ENCODE measurements around the gene DSN1. TPM values are rescaled to one million over a fixed set of nuclear protein-coding genes. Genes with fewer than 3 reads are reported as not detected.

DSN1 gene
- total RNA-seq, 1 experiment from 2014 or later, result 27.9 TPM

GRCh38 chr20:36742558-36742957 is 31.0 kb downstream of the DSN1 start:
- ChIA-PET RAD21 (ENCODE audit: low non-redundant PET in 1 of 2, low total read pairs in 2 of 2, uncharacterized antibody in 2 of 2, unreplicated experiment in 2 of 2) (no interaction called here), CTCF (no interaction called here), POLR2A (no interaction called here)
- Histone ChIP-seq H4K20me1 (ENCODE audit: insufficient read depth) (no peaks in the 10 kb centered on the region), H2AFZ (ENCODE audit: low read depth, low read length, poor library complexity, severe bottlenecking) (no peak overlapping the region), H3K9ac (ENCODE audit: low read length) (no peak overlapping the region), H3K27ac (ENCODE audit: low read depth, low read length) (no peak overlapping the region), H3K9me2 (ENCODE audit: insufficient read depth) (no peaks in the 10 kb centered on the region), H3K79me2 (ENCODE audit: insufficient read depth, low read length) (peaks cover 5% of the 10 kb centered on the region; the same call in 1 of the 2 replicates), H3K4me1 (ENCODE audit: control insufficient read depth in 1 of 2, insufficient read depth in 2 of 2, low read length in 2 of 2) (peaks cover 2 to 19% of the 10 kb centered on the region in 2 experiments; a peak in 3 of 4 replicates), H3K27me3 (ENCODE audit: insufficient read depth, low read length) (no peaks in the 10 kb centered on the region), H3K4me2 (ENCODE audit: low read length) (no peak overlapping the region), H3K36me3 (ENCODE audit: control insufficient read depth in 1 of 2, insufficient read depth in 2 of 2, low read length in 2 of 2) (no peaks in the 10 kb centered on the region), H3K9me3 (ENCODE audit: control insufficient read depth in 1 of 2, insufficient read depth in 1 of 2, low read depth in 1 of 2, low read length in 2 of 2) (no peaks in the 10 kb centered on the region), H3K4me3 (replicated peaks in 1 of 2; ENCODE audit: low read depth in 1 of 2, low read length in 2 of 2) (no peak overlapping the region)
- no TSS peak for BruUV-seq (replicated peaks)
- intact Hi-C loops (cut with micrococcal nuclease), result no loop called here
- TF ChIP-seq POLR2A (IDR thresholded peaks at IDR 0.05; ENCODE audit: borderline replicate concordance, extremely low read depth, insufficient read depth, insufficient read length) (no peak), CEBPB (IDR thresholded peaks at IDR 0.05; ENCODE audit: low read depth) (no peak), ZNF274 (IDR thresholded peaks at IDR 0.05; ENCODE audit: low read depth, low read length) (no peak), SRF (IDR thresholded peaks at IDR 0.05; ENCODE audit: low read depth) (no peak), EGR1 (IDR thresholded peaks at IDR 0.05; ENCODE audit: low read depth) (no peak), CBX3 (IDR thresholded peaks at IDR 0.05; ENCODE audit: low read depth) (no peak), MAX (IDR thresholded peaks at IDR 0.05) (no peak), SIN3A (IDR thresholded peaks at IDR 0.05; ENCODE audit: low read depth) (no peak), TCF7L2 (IDR thresholded peaks at IDR 0.05; ENCODE audit: borderline replicate concordance, extremely low read depth, insufficient read depth, insufficient read length) (no peak), ATF3 (IDR thresholded peaks at IDR 0.05) (no peak), POLR2AphosphoS5 (IDR thresholded peaks at IDR 0.05; ENCODE audit: low read depth, low read length) (no peak), FOSL1 (IDR thresholded peaks at IDR 0.05; ENCODE audit: low read depth) (no peak), SP1 (IDR thresholded peaks at IDR 0.05; ENCODE audit: low read depth) (no peak), EZH2 (IDR thresholded peaks at IDR 0.05) (no peak), RAD21 (IDR thresholded peaks at IDR 0.05; ENCODE audit: low read depth) (no peak), EZH2phosphoT487 (IDR thresholded peaks at IDR 0.05; ENCODE audit: borderline replicate concordance) (no peak)
- ATAC-seq, result no peak
- no peak for DNase-seq (ENCODE audit: low read depth, low spot score)
